Gastroesophageal sphincter (tissue), 4 donors: ENCODE measurements around the gene PRIM2. TPM values are rescaled to one million over a fixed set of nuclear protein-coding genes. Genes with fewer than 3 reads are reported as not detected.
"Not testable (repeated sequence)": the region's sequence is repeated elsewhere in the genome, so short reads cannot be mapped to it uniquely, and the experiment has no call there.

ENCODE experiments used
- ATAC-seq: fragments of 150-250 bp; one replicate; pipeline ENCODE4 v1.9.1; 2016; ENCODE audit warnings: mild to moderate bottlenecking, moderate library complexity
- H3K27ac ChIP-seq, 4 donors: fragments of 200-600 bp; sonication (generic) in 3 of 4; 1 replicate in 3 of 4; 2 replicates in 1 of 4; pipeline ENCODE4 v1.5.1; 2016 to 2019
- H3K27me3 ChIP-seq: fragments of 200-600 bp; sonication (generic); one replicate; pipeline ENCODE4 v1.5.1; 2019
- H3K36me3 ChIP-seq, 2 donors: fragments of 200-600 bp; sonication (generic); one replicate each; pipeline ENCODE4 v1.5.1; 2019; ENCODE audit warnings: control low read depth in 1 of 2
- H3K4me1 ChIP-seq, 3 donors: fragments of 200-600 bp; sonication (generic); 1 replicate in 2 of 3; 2 replicates in 1 of 3; pipeline ENCODE4 v1.5.1; 2016 to 2019; ENCODE audit warnings: control low read depth in 2 of 3
- H3K4me3 ChIP-seq, 2 donors: fragments of 200-600 bp; sonication (generic); one replicate each; pipeline ENCODE4 v1.5.1; 2019; ENCODE audit warnings: mild to moderate bottlenecking in 1 of 2, moderate library complexity in 1 of 2
- H3K9me3 ChIP-seq, 3 donors: fragments of 200-600 bp; sonication (generic); one replicate each; pipeline ENCODE4 v1.5.1; 2017 to 2019; ENCODE audit warnings: control low read depth in 2 of 3
- EP300 ChIP-seq: sonication (generic); formaldehyde crosslinking; IDR thresholded peaks from one replicate; pipeline ENCODE4 v1.6.1; 2017; ENCODE audit warnings: antibody characterized with exemption, mild to moderate bottlenecking
- POLR2A ChIP-seq, 2 donors: fragments of 450-650 bp; IDR thresholded peaks; one replicate each; pipeline ENCODE4 v1.6.1; 2017; ENCODE audit warnings: antibody characterized with exemption in 2 of 2, mild to moderate bottlenecking in 2 of 2, moderate library complexity in 1 of 2
- POLR2AphosphoS5 ChIP-seq: sonication (generic); formaldehyde crosslinking; IDR thresholded peaks from one replicate; pipeline ENCODE4 v1.6.1; 2017; ENCODE audit warnings: antibody characterized with exemption
- WGBS, 2 donors: methylation state at CpG; one replicate each; pipeline ENCODE4 v1.1.5; 2018; ENCODE audit warnings: low coverage in 1 of 2; 5-methylcytosine and 5-hydroxymethylcytosine counted together
- total RNA-seq, 4 donors: library from RNA; depleted of rRNA; stranded (reverse); fragments of >200 nt; gene quantifications; one replicate each; pipeline ENCODE4 v1.1.0, GENCODE V29; 2016
- TF ChIP-seq, protein P1 (sequence below), 4 experiments: fragments of 200-600 bp in 2 of 4; fragments of 450-650 bp in 2 of 4; sonication (generic) in 1 of 4; IDR thresholded peaks; one replicate each; pipeline ENCODE4 v1.5.1; 2017 to 2019; ENCODE audit warnings: antibody characterized with exemption in 4 of 4, mild to moderate bottlenecking in 2 of 4, moderate library complexity in 2 of 4

Gene PRIM2
- total RNA-seq = 10 to 100 TPM in 1 of 4 donors, 1 to 10 TPM in 3; 8.1 to 11.2 (median 9.0) TPM

DNA sequence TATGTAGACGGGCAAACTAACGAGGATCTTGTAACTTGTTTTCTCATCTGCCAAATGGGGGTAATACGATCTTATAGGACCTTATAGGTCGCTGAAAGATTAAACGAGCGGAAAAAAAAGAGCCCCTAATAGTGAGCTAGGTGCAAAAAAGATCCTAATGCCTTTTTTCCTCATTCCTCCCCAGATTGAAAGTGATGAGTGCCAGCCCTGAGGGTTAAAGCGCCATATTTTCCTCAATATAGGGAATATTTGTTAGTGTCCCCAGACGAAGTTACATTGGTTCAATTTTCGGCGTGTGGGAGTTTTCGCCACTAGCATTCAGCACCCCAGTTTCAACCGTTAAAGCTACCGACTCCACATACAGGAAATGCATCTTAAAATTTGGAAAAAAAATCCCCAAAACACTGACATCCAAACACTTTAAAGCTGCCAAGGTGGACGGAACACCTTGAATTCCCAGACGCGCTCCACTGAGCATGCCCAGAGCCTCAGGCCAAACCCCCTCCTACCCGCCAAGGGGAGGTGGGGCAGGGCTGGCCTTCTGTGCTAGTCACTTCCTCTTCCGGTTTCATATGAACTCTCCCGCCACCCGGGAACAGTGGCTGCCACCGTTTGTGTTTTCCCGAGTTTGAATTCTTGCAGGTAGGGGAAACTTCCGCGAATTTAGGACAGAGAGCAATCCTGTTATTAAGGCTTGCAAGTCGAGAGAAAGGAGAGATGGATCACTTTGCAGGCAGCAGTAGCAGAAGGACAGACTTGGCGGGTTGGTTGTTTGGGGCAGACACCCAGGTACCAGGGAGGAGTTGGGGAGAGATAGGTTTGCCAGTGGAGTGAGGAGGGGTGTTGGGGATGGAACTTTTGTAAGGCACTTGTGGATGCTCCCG lies at the start of gene PRIM2:
Gene PRIM2, plus strand, starts transcription at position 571 of the 884 bp plus-strand sequence. CDS start 816 bp downstream, outside the sequence.
- ATAC-seq = peak; percentile 84
- WGBS, 2 donors = 0% methylated on average over 15 to 19 of the region's 27 CpGs
- Histone ChIP-seq H3K27me3 (no peaks in the 10 kb centered on the region), H3K4me3 (peak within 1 kb of the TSS; percentile 58 to 61), H3K27ac (peak within 1 kb of the TSS; percentile 39 to 83 (median 78)), H3K36me3 (peaks cover 0 to 26% of the 10 kb centered on the region in 2 donors), H3K9me3 (no peaks in the 10 kb centered on the region), H3K4me1 (peaks cover 3 to 41% (median 4%) of the 10 kb centered on the region in 3 donors)
- no peak for TF ChIP-seq POLR2A (IDR thresholded peaks at IDR 0.05)
- peak; percentile 40 for TF ChIP-seq POLR2AphosphoS5
- no peak for TF ChIP-seq EP300
- TF ChIP-seq, protein P1, sequence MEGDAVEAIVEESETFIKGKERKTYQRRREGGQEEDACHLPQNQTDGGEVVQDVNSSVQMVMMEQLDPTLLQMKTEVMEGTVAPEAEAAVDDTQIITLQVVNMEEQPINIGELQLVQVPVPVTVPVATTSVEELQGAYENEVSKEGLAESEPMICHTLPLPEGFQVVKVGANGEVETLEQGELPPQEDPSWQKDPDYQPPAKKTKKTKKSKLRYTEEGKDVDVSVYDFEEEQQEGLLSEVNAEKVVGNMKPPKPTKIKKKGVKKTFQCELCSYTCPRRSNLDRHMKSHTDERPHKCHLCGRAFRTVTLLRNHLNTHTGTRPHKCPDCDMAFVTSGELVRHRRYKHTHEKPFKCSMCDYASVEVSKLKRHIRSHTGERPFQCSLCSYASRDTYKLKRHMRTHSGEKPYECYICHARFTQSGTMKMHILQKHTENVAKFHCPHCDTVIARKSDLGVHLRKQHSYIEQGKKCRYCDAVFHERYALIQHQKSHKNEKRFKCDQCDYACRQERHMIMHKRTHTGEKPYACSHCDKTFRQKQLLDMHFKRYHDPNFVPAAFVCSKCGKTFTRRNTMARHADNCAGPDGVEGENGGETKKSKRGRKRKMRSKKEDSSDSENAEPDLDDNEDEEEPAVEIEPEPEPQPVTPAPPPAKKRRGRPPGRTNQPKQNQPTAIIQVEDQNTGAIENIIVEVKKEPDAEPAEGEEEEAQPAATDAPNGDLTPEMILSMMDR (IDR thresholded peaks at IDR 0.05) = peak in 1 of 4 experiments; percentile 19

- peaks cover 12 to 47% (median 14%) of the 10 kb centered on the region in 3 donors for H3K4me1 ChIP-seq
- H3K36me3 ChIP-seq = no peaks in the 10 kb centered on the region
- H3K9me3 ChIP-seq = no peaks in the 10 kb centered on the region
- TF ChIP-seq, protein P1 (IDR thresholded peaks at IDR 0.05) = no peak
- TF ChIP-seq POLR2AphosphoS5 = no peak
- no peak for TF ChIP-seq EP300
- no peak for TF ChIP-seq POLR2A (IDR thresholded peaks at IDR 0.05)
- ATAC-seq = no peak
- no peak overlapping the region for H3K4me3 ChIP-seq
- H3K27me3 ChIP-seq = no peaks in the 10 kb centered on the region
- H3K27ac ChIP-seq = peak overlapping the region in 3 of 4 donors; percentile 54 to 90 (median 62)
These were observed 49.2 kb upstream of the PRIM2 start for GRCh38 chr6:57268294-57268640.

- H3K27ac ChIP-seq, H3K4me3 ChIP-seq, H3K9me3 ChIP-seq, H3K36me3 ChIP-seq, H3K27me3 ChIP-seq, ATAC-seq, H3K4me1 ChIP-seq: not testable (repeated sequence)
- WGBS, 2 donors = 76 to 95% methylated on average over 2 to 14 of the region's 17 CpGs
These were observed 43.2 kb upstream of the PRIM2 start for GRCh38 chr6:57274113-57274824.

DNA sequence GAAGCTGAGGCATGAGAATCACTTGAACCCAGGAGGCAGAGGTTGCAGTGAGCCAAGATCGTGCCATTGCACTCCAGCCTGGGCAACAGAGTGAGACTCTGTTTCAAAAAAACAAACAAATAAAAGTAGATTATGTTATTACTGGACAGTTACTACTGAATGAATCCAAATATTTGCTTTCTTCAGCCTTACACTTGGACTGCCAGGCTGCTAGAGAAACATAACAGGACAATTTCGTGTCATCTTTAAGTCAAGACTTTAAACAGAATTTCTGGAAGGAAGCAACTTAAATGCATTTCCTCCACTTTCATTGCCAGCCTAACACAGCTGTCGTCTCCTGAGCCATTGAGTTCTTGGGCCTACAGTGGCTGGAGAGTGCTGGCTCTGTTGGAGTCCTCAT lies 42.0 kb upstream of the PRIM2 start:
- no peaks in the 10 kb centered on the region for H3K4me1 ChIP-seq
- H3K36me3 ChIP-seq = no peaks in the 10 kb centered on the region
- no peaks in the 10 kb centered on the region for H3K27me3 ChIP-seq
- H3K9me3 ChIP-seq = no peaks in the 10 kb centered on the region
- no peak overlapping the region for H3K4me3 ChIP-seq
- no peak for ATAC-seq
- TF ChIP-seq, protein P1 (IDR thresholded peaks at IDR 0.05) = no peak
- TF ChIP-seq POLR2A (IDR thresholded peaks at IDR 0.05) (no peak), EP300 (no peak), POLR2AphosphoS5 (no peak)
- WGBS, 2 donors = 83 to 92% methylated on average over 2 to 3 of the region's 3 CpGs
- H3K27ac ChIP-seq = no peak overlapping the region

- H3K36me3 ChIP-seq = no peaks in the 10 kb centered on the region
- ATAC-seq = no peak
- no peaks in the 10 kb centered on the region for H3K4me1 ChIP-seq
- no peaks in the 10 kb centered on the region for H3K9me3 ChIP-seq
- no peaks in the 10 kb centered on the region for H3K27me3 ChIP-seq
- TF ChIP-seq, protein P1 (IDR thresholded peaks at IDR 0.05) = no peak
- no peak for TF ChIP-seq POLR2A (IDR thresholded peaks at IDR 0.05)
- no peak for TF ChIP-seq POLR2AphosphoS5
- no peak for TF ChIP-seq EP300
- no peak overlapping the region for H3K27ac ChIP-seq
- no peak overlapping the region for H3K4me3 ChIP-seq
These were observed 40.5 kb upstream of the PRIM2 start for GRCh38 chr6:57276946-57277345.
